ENCODE data around the gene HSD17B13. TPM values are rescaled to one million over a fixed set of nuclear protein-coding genes. Genes with fewer than 3 reads are reported as not detected.

Gene HSD17B13
- total RNA-seq, 2 donors from 2014 or later = 0.58 TPM; not detected in 1

GRCh38 chr4:87339440-87339839 is 16.8 kb upstream of the HSD17B13 start:
- no peaks in the 10 kb centered on the region for H3K4me1 ChIP-seq (ENCODE audit: control insufficient read depth, insufficient read depth, low read length)
- H3K9me3 ChIP-seq (ENCODE audit: control insufficient read depth, low read length) = peaks cover 3% of the 10 kb centered on the region
- Mint-ChIP-seq H3K27ac (no peak overlapping the region), H3K4me3 (no peak overlapping the region), H3K27me3 (ENCODE audit: insufficient read depth) (no peaks in the 10 kb centered on the region), H3K4me1 (no peaks in the 10 kb centered on the region), H3K36me3 (ENCODE audit: low read depth) (peaks cover 41% of the 10 kb centered on the region), H3K9me3 (peaks cover 3% of the 10 kb centered on the region)
- WGBS, 2 experiments (ENCODE audit: insufficient coverage in 1 of 2, insufficient read length in 1 of 2) = 88 to 92% methylated on average over 2 of the region's 2 CpGs
- TF ChIP-seq CTCF (conservative IDR thresholded peaks at IDR 0.05) = no peak
- no peak overlapping the region for H3K27ac ChIP-seq (ENCODE audit: low read depth, low read length)
- peaks cover 15% of the 10 kb centered on the region for H3K36me3 ChIP-seq (ENCODE audit: control insufficient read depth, insufficient read depth, low read length)
- no peak overlapping the region for H3K9ac ChIP-seq (ENCODE audit: extremely low read depth, low read length, poor library complexity, severe bottlenecking)
- H3K4me3 ChIP-seq (ENCODE audit: low read length) = no peak overlapping the region
- no peaks in the 10 kb centered on the region for H3K27me3 ChIP-seq (ENCODE audit: control insufficient read depth, insufficient read depth, low read length, poor library complexity, severe bottlenecking)
- no peak for DNase-seq

GRCh38 chr4:87337361-87337760 is 14.7 kb upstream of the HSD17B13 start:
- WGBS, 2 experiments (ENCODE audit: insufficient coverage in 1 of 2, insufficient read length in 1 of 2) = 100% methylated on average over 1 of the region's 1 CpG; no CpG with 5 or more reads in 1 of the 2 experiments

GRCh38 chr4:87333267-87333666 is 10.6 kb upstream of the HSD17B13 start:
- no peak for DNase-seq
- peaks cover 20% of the 10 kb centered on the region for H3K9me3 ChIP-seq (ENCODE audit: control insufficient read depth, low read length)
- peaks cover 5% of the 10 kb centered on the region for H3K27me3 Mint-ChIP-seq (ENCODE audit: insufficient read depth)
- H3K36me3 ChIP-seq (ENCODE audit: control insufficient read depth, insufficient read depth, low read length) = peaks cover 3% of the 10 kb centered on the region
- 100% methylated on average over 1 of the region's 1 CpG; no CpG with 5 or more reads in 1 of the 2 experiments for WGBS, 2 experiments (ENCODE audit: insufficient coverage in 1 of 2, insufficient read length in 1 of 2)
- H3K9me3 Mint-ChIP-seq = peaks cover 24% of the 10 kb centered on the region
- H3K36me3 Mint-ChIP-seq (ENCODE audit: low read depth) = peaks cover 43% of the 10 kb centered on the region
- H3K4me1 ChIP-seq (ENCODE audit: control insufficient read depth, insufficient read depth, low read length) = no peaks in the 10 kb centered on the region
- no peaks in the 10 kb centered on the region for H3K4me1 Mint-ChIP-seq
- no peak overlapping the region for H3K9ac ChIP-seq (ENCODE audit: extremely low read depth, low read length, poor library complexity, severe bottlenecking)
- H3K4me3 ChIP-seq (ENCODE audit: low read length) = no peak overlapping the region
- no peak overlapping the region for H3K4me3 Mint-ChIP-seq
- TF ChIP-seq CTCF (conservative IDR thresholded peaks at IDR 0.05) = no peak
- no peak overlapping the region for H3K27ac Mint-ChIP-seq
- H3K27ac ChIP-seq (ENCODE audit: low read depth, low read length) = no peak overlapping the region
- no peaks in the 10 kb centered on the region for H3K27me3 ChIP-seq (ENCODE audit: control insufficient read depth, insufficient read depth, low read length, poor library complexity, severe bottlenecking)

More at GRCh38 chr4:87337361-87337760, 14.7 kb upstream of the HSD17B13 start:
- H3K4me3 Mint-ChIP-seq = no peak overlapping the region
- no peaks in the 10 kb centered on the region for H3K4me1 Mint-ChIP-seq
- peaks cover 20% of the 10 kb centered on the region for H3K9me3 ChIP-seq (ENCODE audit: control insufficient read depth, low read length)
- no peak overlapping the region for H3K27ac Mint-ChIP-seq
- TF ChIP-seq CTCF (conservative IDR thresholded peaks at IDR 0.05) = no peak
- peaks cover 21% of the 10 kb centered on the region for H3K9me3 Mint-ChIP-seq
- H3K27me3 ChIP-seq (ENCODE audit: control insufficient read depth, insufficient read depth, low read length, poor library complexity, severe bottlenecking) = no peaks in the 10 kb centered on the region
- DNase-seq = no peak
- H3K36me3 ChIP-seq (ENCODE audit: control insufficient read depth, insufficient read depth, low read length) = peaks cover 15% of the 10 kb centered on the region
- H3K4me3 ChIP-seq (ENCODE audit: low read length) = no peak overlapping the region
- H3K9ac ChIP-seq (ENCODE audit: extremely low read depth, low read length, poor library complexity, severe bottlenecking) = no peak overlapping the region
- H3K27me3 Mint-ChIP-seq (ENCODE audit: insufficient read depth) = no peaks in the 10 kb centered on the region
- H3K36me3 Mint-ChIP-seq (ENCODE audit: low read depth) = peaks cover 53% of the 10 kb centered on the region
- H3K4me1 ChIP-seq (ENCODE audit: control insufficient read depth, insufficient read depth, low read length) = no peaks in the 10 kb centered on the region
- H3K27ac ChIP-seq (ENCODE audit: low read depth, low read length) = no peak overlapping the region

All from endodermal cell (in vitro differentiated cells).